ENCODE measurements around the gene MMP28. TPM values are rescaled to one million over a fixed set of nuclear protein-coding genes. Genes with fewer than 3 reads are reported as not detected.

MMP28 gene
- total and polyA plus RNA-seq, 4 donors: 30.5 to 72.6 (median 44.3) TPM

- TF ChIP-seq CTCF (IDR thresholded peaks at IDR 0.05; ENCODE audit: control extremely low read depth, extremely low read depth): no peak
- Histone ChIP-seq H3K27ac (ENCODE audit: low read depth in 1 of 2, low read length in 1 of 2) (no peak overlapping the region), H3K9me3 (ENCODE audit: control insufficient read depth in 4 of 4, insufficient read depth in 3 of 4, low read length in 3 of 4) (peaks cover 0 to 3% (median 0%) of the 10 kb centered on the region in 4 donors), H3K36me3 (ENCODE audit: control insufficient read depth in 4 of 4, insufficient read depth in 4 of 4, low read length in 4 of 4) (no peaks in the 10 kb centered on the region), H3K9ac (ENCODE audit: insufficient read depth in 1 of 2, low read length in 2 of 2) (no peak overlapping the region), H3K4me1 (ENCODE audit: control insufficient read depth in 5 of 5, insufficient read depth in 5 of 5, low read length in 5 of 5) (peaks cover 0 to 12% (median 6%) of the 10 kb centered on the region in 5 donors), H3K4me3 (no peak overlapping the region), H3K27me3 (ENCODE audit: control insufficient read depth in 3 of 3, insufficient read depth in 3 of 3, low read length in 2 of 3) (peaks cover 4 to 32% (median 26%) of the 10 kb centered on the region in 3 donors)
- WGBS, 2 donors: 91 to 92% methylated on average over 15 of the region's 15 CpGs
- DNase-seq: no peak
- no peak for ATAC-seq (ENCODE audit: insufficient read depth, low FRiP score)
These were observed 49.6 kb downstream of the MMP28 start for GRCh38 chr17:35745749-35746320.

GRCh38 chr17:35745246-35745645, 50.2 kb downstream of the MMP28 start:
- no peak for ATAC-seq (ENCODE audit: insufficient read depth, low FRiP score)
- Histone ChIP-seq H3K27ac (ENCODE audit: low read depth in 1 of 2, low read length in 1 of 2) (no peak overlapping the region), H3K36me3 (ENCODE audit: control insufficient read depth in 4 of 4, insufficient read depth in 4 of 4, low read length in 4 of 4) (no peaks in the 10 kb centered on the region), H3K9ac (ENCODE audit: insufficient read depth in 1 of 2, low read length in 2 of 2) (no peak overlapping the region), H3K4me3 (no peak overlapping the region), H3K4me1 (ENCODE audit: control insufficient read depth in 5 of 5, insufficient read depth in 5 of 5, low read length in 5 of 5) (peaks cover 0 to 13% (median 6%) of the 10 kb centered on the region in 5 donors), H3K27me3 (ENCODE audit: control insufficient read depth in 3 of 3, insufficient read depth in 3 of 3, low read length in 2 of 3) (peaks cover 4 to 32% (median 26%) of the 10 kb centered on the region in 3 donors), H3K9me3 (ENCODE audit: control insufficient read depth in 4 of 4, insufficient read depth in 3 of 4, low read length in 3 of 4) (peaks cover 0 to 4% (median 0%) of the 10 kb centered on the region in 4 donors)
- WGBS, 2 donors: 87 to 95% methylated on average over 7 of the region's 7 CpGs
- DNase-seq: no peak
- TF ChIP-seq CTCF (IDR thresholded peaks at IDR 0.05; ENCODE audit: control extremely low read depth, extremely low read depth): no peak

GRCh38 chr17:35744830-35745229, 50.6 kb downstream of the MMP28 start:
- H3K4me1 ChIP-seq (ENCODE audit: control insufficient read depth in 5 of 5, insufficient read depth in 5 of 5, low read length in 5 of 5): peaks cover 0 to 9% (median 6%) of the 10 kb centered on the region in 5 donors
- DNase-seq (no peak), ATAC-seq (ENCODE audit: insufficient read depth, low FRiP score) (no peak)
- WGBS, 2 donors: 81 to 89% methylated on average over 8 of the region's 8 CpGs
- H3K27ac ChIP-seq (ENCODE audit: low read depth in 1 of 2, low read length in 1 of 2): no peak overlapping the region
- no peak overlapping the region for H3K9ac ChIP-seq (ENCODE audit: insufficient read depth in 1 of 2, low read length in 2 of 2)
- no peaks in the 10 kb centered on the region for H3K36me3 ChIP-seq (ENCODE audit: control insufficient read depth in 4 of 4, insufficient read depth in 4 of 4, low read length in 4 of 4)
- H3K9me3 ChIP-seq (ENCODE audit: control insufficient read depth in 4 of 4, insufficient read depth in 3 of 4, low read length in 3 of 4): peaks cover 0 to 4% (median 0%) of the 10 kb centered on the region in 4 donors
- TF ChIP-seq CTCF (IDR thresholded peaks at IDR 0.05; ENCODE audit: control extremely low read depth, extremely low read depth): no peak
- no peak overlapping the region for H3K4me3 ChIP-seq
- peaks cover 4 to 32% (median 30%) of the 10 kb centered on the region in 3 donors for H3K27me3 ChIP-seq (ENCODE audit: control insufficient read depth in 3 of 3, insufficient read depth in 3 of 3, low read length in 2 of 3)
